ENCODE data around the gene FMO1. TPM values are rescaled to one million over a fixed set of nuclear protein-coding genes. Genes with fewer than 3 reads are reported as not detected.

Gene FMO1
- total RNA-seq, 1 experiment from 2014 or later: not detected

DNA sequence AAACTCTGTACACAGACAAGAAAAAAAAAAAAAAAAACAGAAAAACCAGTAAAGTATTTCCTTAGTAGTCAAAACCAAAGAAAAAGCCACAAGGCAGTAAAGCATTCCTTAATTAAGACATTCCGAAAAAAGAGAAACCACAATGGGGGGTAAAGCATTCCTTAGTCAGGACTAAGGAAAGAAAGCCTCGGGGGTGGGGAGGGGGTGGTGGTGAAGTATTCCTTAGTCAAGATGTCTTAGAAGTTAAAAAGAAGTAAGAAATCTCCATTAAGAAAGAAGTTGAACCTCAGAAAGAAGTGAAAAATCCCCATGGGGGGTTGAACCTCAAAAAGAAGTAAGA, 28.2 kb upstream of the FMO1 start:
- no peak overlapping the region for H3K9ac ChIP-seq (ENCODE audit: low read length)
- intact Hi-C loops (cut with micrococcal nuclease): loop anchor here (10.0 kb wide), 1 partner anchor 535 kb away; no protein-coding TSS in a partner anchor
- H2AFZ ChIP-seq (ENCODE audit: low read depth, low read length, poor library complexity, severe bottlenecking): no peak overlapping the region
- no peaks in the 10 kb centered on the region for H3K27me3 ChIP-seq (ENCODE audit: insufficient read depth, low read length)
- TF ChIP-seq SRF (IDR thresholded peaks at IDR 0.05; ENCODE audit: low read depth) (no peak), ZNF274 (IDR thresholded peaks at IDR 0.05; ENCODE audit: low read depth, low read length) (no peak), MAX (IDR thresholded peaks at IDR 0.05) (no peak), ELF1 (IDR thresholded peaks at IDR 0.05; ENCODE audit: borderline replicate concordance, low read depth) (no peak), SP1 (IDR thresholded peaks at IDR 0.05; ENCODE audit: low read depth) (no peak), TCF7L2 (IDR thresholded peaks at IDR 0.05; ENCODE audit: borderline replicate concordance, extremely low read depth, insufficient read depth, insufficient read length) (no peak), FOSL1 (IDR thresholded peaks at IDR 0.05; ENCODE audit: low read depth) (no peak), ATF3 (IDR thresholded peaks at IDR 0.05) (no peak), CEBPB (IDR thresholded peaks at IDR 0.05; ENCODE audit: low read depth) (no peak), RAD21 (IDR thresholded peaks at IDR 0.05; ENCODE audit: low read depth) (no peak)
- TF ChIP-seq, protein P1, sequence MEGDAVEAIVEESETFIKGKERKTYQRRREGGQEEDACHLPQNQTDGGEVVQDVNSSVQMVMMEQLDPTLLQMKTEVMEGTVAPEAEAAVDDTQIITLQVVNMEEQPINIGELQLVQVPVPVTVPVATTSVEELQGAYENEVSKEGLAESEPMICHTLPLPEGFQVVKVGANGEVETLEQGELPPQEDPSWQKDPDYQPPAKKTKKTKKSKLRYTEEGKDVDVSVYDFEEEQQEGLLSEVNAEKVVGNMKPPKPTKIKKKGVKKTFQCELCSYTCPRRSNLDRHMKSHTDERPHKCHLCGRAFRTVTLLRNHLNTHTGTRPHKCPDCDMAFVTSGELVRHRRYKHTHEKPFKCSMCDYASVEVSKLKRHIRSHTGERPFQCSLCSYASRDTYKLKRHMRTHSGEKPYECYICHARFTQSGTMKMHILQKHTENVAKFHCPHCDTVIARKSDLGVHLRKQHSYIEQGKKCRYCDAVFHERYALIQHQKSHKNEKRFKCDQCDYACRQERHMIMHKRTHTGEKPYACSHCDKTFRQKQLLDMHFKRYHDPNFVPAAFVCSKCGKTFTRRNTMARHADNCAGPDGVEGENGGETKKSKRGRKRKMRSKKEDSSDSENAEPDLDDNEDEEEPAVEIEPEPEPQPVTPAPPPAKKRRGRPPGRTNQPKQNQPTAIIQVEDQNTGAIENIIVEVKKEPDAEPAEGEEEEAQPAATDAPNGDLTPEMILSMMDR (IDR thresholded peaks at IDR 0.05 in 2 of 3, conservative IDR thresholded peaks at IDR 0.05 in 1 of 3; ENCODE audit: borderline replicate concordance in 1 of 3, insufficient read depth in 1 of 3, low read depth in 2 of 3, low read length in 2 of 3): no peak
- no peaks in the 10 kb centered on the region for H3K79me2 ChIP-seq (ENCODE audit: insufficient read depth, low read length)
- BruUV-seq (replicated peaks): no TSS peak
- no peak overlapping the region for H3K4me2 ChIP-seq (ENCODE audit: low read length)
- no peaks in the 10 kb centered on the region for H3K9me2 ChIP-seq (ENCODE audit: insufficient read depth)
- no peaks in the 10 kb centered on the region for H3K9me3 ChIP-seq (ENCODE audit: control insufficient read depth in 1 of 2, insufficient read depth in 1 of 2, low read depth in 1 of 2, low read length in 2 of 2)
- no peak for DNase-seq (ENCODE audit: low read depth, low spot score)
- no peaks in the 10 kb centered on the region for H3K4me1 ChIP-seq (ENCODE audit: control insufficient read depth in 1 of 2, insufficient read depth in 2 of 2, low read length in 2 of 2)
- ChIA-PET RAD21 (ENCODE audit: low non-redundant PET in 1 of 2, low total read pairs in 2 of 2, uncharacterized antibody in 2 of 2, unreplicated experiment in 2 of 2) (no interaction called here), POLR2A (no interaction called here), CTCF (no interaction called here)
- H3K4me3 ChIP-seq (replicated peaks in 1 of 2; ENCODE audit: low read depth in 1 of 2, low read length in 2 of 2): no peak overlapping the region
- no peak overlapping the region for H3K27ac ChIP-seq (ENCODE audit: low read depth, low read length)
- no peak for ATAC-seq
- no peaks in the 10 kb centered on the region for H4K20me1 ChIP-seq (ENCODE audit: insufficient read depth)
- H3K36me3 ChIP-seq (ENCODE audit: control insufficient read depth in 1 of 2, insufficient read depth in 2 of 2, low read length in 2 of 2): no peaks in the 10 kb centered on the region

Measured in HCT116 (cell line).